GM13976 (cell line): ENCODE data around the gene NKX6-1.

Source experiments
- DNase-seq: peaks from one replicate; pipeline ENCODE4 v3.0.0; 2012; ENCODE audit warnings: low spot score
- CTCF ChIP-seq: IDR thresholded peaks from 2 replicates; pipeline ENCODE4 v1.5.1; 2012; ENCODE audit warnings: borderline replicate concordance, mild to moderate bottlenecking; ENCODE audit not compliant: insufficient read depth; ENCODE audit errors: extremely low read depth, missing control alignments, control extremely low read depth
- in situ Hi-C: fragments of 300-500 bp; cut with MboI; formaldehyde crosslinking; loops from one replicate; pipeline ENCODE4 v1.12.0; 2022; ENCODE audit warnings: low sequenced_read_pairs, mixed read lengths, inconsistent platforms; ENCODE audit not compliant: unreplicated experiment

Gene NKX6-1

DNA sequence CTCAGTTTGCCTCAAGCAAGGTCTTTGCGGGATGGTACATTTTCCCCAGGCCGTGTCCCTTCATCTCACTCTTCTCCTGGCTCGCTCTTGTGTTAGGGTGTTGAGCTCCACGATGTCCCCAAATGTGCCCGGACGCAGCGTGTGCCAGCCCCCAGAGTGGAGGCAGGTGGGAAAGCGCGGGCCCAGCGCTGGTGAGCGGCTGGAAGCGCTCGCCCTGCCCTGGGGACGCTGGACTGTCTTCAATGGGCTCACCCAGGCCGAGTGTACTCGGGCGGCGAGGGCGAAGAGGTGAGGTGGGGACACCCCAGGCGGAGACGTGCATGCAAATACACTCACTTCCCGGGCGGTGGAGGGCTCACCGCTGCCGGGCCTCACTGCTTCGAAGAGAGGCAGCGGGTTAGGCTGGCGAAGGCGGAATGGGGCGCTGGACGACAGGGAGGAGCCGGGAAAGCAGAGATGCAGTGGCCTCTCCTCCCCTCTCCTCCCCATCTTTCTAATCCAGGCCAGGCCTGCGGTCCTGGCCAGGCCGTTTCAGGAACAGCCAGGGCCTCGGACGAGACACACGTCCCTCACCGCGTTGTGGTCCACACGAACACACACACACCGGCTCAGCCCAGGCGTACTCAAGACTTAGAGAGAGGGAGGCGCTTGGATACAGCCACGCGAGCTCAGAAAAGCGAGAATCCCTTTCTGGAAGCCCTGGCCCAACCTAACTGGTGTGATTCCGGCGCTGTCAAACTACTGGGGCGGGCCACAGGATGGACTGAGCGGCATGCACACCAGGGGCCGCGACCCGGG, 2.2 kb downstream of the NKX6-1 start:
- in situ Hi-C loops = no loop called here
- no peak for TF ChIP-seq CTCF
- no peak for DNase-seq

DNA sequence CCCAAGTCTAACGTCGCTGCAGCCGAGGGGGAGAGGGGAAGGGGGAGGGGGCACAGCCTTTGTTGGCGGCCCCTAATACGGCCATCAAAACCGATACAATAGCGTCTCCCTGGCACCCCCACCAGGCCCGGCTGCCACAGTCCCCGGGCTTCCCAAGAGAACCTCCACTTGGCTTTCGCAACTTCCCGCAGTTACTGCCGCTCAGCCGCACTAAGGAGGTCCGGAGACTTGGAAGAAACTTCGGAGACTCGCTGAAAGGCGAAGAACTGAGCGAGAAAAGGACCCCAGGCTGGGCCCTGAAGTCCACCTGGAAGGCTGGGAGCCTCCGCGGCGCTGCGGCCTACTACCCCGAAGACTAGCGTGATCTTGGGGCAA, 2.8 kb downstream of the NKX6-1 start:
- in situ Hi-C loops = no loop called here
- DNase-seq = no peak
- no peak for TF ChIP-seq CTCF

DNA sequence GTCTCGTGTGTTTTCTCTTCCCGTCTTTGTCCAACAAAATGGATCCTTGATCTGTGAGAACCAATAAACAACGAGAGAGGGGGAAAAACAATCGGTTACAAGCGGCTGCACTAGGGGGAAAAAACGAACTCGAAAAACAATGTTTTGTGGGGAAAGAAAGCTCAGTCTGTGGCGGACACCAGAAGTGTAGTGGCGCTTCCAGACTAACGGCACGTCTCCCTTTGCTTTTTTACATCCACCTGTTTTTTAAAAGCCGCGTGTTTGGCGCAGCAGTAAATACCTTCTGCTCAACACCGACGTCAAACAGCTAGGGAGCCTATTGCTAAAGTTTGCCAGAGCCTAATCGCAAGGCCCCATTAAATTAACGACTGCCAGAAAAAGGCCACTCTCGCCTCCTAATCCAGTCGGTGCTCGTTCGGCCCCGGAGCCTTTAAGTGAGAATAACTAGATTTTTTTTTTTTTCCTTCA, 3.3 kb downstream of the NKX6-1 start:
- no peak for DNase-seq
- in situ Hi-C loops = no loop called here
- no peak for TF ChIP-seq CTCF

DNA sequence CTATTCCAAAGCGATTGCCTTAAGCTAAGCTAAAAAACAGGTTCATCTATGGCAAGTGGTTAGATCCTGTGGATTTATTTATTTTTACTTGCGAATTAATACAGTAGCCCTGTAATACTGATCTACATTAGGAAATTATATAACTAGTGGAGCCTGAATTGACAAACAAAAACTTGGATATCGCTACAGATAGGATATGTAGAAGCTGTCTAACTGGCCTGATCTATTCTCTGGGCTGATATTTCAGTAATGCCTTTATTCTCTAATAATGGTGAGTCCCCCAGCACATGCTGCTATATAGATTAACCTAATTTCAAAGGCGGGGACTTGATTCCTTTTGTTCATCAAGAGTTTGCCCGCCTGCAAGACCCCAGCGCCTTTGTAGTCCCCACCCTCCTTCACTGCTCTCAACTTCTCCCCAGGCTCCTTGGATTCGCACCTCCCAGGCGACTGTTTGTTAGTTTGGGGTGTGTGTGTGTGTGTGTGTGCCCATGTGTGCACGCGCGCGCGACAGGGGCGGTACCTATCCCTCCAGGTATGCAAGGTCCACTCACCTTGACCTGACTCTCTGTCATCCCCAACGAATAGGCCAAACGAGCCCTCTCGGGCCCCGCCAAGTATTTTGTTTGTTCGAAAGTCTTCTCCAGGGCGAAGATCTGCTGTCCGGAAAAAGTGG, 3.8 kb downstream of the NKX6-1 start:
- no peak for TF ChIP-seq CTCF
- in situ Hi-C loops = no loop called here
- DNase-seq = no peak

DNA sequence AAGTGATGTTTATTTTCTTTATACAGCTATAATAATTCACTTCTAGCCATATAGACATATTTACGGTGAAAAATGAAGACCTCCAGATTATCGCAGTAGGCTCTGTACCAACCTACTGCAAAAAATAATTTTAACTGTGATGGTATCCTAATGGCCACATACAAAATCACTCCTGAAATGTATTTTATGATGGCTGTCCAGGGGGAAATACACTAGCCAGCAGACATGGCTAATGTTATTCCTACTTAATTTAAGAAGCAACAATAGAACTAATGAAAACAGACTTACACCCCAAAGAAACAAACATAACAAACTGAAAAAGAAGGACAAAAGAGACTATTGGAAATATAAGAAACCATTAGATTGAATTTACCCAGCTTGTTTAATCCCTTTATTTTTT, 4.6 kb downstream of the NKX6-1 start:
- TF ChIP-seq CTCF = no peak
- in situ Hi-C loops = no loop called here
- DNase-seq = no peak

GRCh38 chr4:84494076-84494475, 5.0 kb downstream of the NKX6-1 start:
- in situ Hi-C loops = no loop called here
- no peak for DNase-seq
- TF ChIP-seq CTCF = no peak
